LNCaP clone FGC (cell line): ENCODE measurements around the gene FUZ.

Experiments
- DNase-seq: peaks from one replicate; pipeline ENCODE4 v3.0.0-alpha.2; 2011; ENCODE audit warnings: low read depth
- H3K4me3 ChIP-seq: 2 replicates; pipeline ENCODE4 v1.5.1; 2011; ENCODE audit warnings: mild to moderate bottlenecking, low read depth, low read length, control low read depth
- TF ChIP-seq, protein P1 (sequence below): IDR thresholded peaks from 2 replicates; pipeline ENCODE4 v1.5.1; 2012; ENCODE audit warnings: mild to moderate bottlenecking; ENCODE audit not compliant: control insufficient read depth, insufficient read depth; ENCODE audit errors: extremely low read depth

The FUZ gene

DNA sequence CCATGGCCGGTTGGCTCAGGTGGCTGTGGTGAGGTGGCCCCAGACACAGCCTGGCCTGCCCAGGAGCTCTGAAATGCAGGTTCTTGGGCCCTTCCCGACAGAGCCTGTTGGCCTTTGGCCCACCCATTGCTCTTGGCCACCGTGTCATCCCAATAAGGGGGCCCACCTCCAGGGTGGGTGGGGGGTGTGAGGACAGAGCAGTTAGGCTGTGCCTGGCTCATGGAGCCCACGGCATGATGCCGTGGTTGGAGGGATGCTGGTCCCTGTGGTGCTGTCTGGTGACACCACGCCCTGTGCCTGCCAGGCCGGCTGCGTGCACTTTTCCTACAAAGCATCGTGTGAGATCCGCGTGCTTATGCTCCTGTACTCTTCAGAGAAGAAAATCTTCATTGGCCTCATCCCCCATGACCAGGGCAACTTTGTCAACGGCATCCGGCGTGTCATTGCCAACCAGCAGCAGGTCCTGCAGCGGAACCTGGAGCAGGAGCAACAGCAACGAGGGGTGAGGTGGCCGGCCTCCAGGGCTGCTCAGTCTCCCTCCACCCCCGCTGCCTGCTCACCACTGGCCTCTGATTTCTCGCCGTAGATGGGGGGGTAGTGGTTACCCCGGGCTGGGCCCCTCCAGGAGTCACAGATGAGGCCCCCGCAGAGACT is 46.7 kb upstream of the FUZ start:
- no peak overlapping the region for H3K4me3 ChIP-seq
- DNase-seq = no peak
- TF ChIP-seq, protein P1, sequence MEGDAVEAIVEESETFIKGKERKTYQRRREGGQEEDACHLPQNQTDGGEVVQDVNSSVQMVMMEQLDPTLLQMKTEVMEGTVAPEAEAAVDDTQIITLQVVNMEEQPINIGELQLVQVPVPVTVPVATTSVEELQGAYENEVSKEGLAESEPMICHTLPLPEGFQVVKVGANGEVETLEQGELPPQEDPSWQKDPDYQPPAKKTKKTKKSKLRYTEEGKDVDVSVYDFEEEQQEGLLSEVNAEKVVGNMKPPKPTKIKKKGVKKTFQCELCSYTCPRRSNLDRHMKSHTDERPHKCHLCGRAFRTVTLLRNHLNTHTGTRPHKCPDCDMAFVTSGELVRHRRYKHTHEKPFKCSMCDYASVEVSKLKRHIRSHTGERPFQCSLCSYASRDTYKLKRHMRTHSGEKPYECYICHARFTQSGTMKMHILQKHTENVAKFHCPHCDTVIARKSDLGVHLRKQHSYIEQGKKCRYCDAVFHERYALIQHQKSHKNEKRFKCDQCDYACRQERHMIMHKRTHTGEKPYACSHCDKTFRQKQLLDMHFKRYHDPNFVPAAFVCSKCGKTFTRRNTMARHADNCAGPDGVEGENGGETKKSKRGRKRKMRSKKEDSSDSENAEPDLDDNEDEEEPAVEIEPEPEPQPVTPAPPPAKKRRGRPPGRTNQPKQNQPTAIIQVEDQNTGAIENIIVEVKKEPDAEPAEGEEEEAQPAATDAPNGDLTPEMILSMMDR = no peak

DNA sequence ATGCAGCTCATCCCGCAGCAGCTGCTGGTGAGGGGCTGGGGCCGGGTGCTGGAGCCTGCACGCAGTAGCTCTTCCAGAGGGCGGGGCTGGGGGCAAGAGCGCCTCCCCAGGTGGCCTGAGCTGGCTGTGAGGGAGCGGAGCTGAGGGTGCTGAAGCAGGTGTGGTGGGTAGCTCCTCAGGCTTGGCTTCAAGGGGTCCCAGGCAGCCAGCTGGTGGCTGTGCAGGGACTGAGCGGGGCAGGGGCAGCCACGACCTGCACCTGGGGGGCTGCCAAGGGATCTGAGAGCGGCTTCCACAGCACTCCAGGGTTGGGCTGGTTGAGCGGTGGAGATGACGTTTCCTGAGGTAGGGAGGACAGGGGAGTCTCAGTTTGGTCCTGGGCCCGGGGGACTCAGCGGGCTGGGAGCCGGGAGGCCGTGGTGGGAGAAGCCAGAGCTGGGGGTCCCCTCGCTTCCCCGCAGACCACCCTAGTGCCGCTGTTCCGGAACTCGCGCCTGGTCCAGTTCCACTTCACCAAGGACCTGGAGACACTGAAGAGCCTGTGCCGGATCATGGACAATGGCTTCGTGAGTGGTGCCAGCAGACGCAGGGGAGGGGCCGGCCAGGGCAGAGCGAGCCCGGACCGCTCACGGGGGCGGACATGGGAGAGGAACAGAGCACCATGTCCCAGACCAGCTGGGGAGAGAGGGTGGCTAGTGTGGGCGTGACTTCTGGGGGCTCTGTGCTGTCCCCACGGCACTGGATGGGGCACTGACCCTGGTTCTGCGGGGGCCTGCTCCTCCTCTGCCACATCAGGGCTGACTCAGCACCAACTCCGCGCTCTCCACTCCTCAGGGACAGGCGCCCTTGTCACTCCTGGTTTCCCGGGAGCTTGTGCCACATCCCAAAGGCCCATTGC is 45.2 kb upstream of the FUZ start:
- no peak overlapping the region for H3K4me3 ChIP-seq
- TF ChIP-seq, protein P1 = no peak
- DNase-seq = no peak

DNA sequence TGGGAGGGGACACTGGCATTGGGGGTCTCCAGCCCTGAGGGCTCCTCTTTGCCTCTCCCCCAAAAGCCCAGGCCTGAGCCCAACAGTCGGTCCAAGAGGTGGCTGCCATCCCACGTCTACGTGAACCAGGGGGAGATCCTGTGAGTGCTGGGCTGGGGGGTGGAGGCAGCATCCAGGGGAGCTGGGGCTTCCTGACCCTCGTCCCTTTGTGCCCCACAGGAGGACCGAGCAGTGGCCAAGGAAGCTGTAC is 44.7 kb upstream of the FUZ start:
- TF ChIP-seq, protein P1 = no peak
- DNase-seq = no peak
- no peak overlapping the region for H3K4me3 ChIP-seq

DNA sequence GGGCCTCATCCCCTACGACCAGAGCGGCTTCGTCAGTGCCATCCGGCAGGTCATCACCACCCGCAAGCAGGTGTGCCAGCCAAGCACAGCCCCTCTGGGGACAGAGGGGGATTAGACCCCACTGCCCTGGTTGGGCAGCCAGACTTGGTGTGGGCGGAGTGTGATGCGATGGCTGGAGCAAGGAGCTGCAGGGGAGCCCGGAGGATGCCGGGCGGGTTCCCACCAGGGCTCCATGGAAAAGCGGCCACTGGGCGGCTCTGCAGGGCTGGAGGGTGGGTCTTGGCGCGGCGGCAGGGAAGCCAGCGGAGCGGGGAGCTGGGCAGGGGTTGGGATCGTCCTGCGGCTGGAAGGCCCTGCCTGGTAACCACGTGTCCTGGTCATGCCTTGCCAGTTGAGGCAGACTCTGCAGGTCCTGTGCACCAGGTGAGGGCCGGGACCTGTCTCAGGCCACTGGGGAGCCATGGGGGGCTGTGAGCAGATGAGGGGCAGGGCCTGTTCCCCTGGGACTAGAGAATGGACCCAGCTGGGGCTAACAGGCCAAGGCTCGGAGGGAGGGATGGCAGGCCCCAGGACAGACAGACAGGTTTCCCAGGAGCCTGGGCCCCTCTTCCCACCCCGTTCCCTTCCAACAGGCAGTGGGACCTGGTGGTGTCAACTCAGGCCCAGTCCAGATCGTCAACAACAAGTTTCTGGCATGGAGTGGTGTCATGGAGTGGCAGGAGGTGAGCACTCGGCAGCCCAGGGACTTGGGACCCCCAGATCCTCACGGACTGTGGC is 44.2 kb upstream of the FUZ start:
- no peak for DNase-seq
- TF ChIP-seq, protein P1 = no peak
- H3K4me3 ChIP-seq = no peak overlapping the region

DNA sequence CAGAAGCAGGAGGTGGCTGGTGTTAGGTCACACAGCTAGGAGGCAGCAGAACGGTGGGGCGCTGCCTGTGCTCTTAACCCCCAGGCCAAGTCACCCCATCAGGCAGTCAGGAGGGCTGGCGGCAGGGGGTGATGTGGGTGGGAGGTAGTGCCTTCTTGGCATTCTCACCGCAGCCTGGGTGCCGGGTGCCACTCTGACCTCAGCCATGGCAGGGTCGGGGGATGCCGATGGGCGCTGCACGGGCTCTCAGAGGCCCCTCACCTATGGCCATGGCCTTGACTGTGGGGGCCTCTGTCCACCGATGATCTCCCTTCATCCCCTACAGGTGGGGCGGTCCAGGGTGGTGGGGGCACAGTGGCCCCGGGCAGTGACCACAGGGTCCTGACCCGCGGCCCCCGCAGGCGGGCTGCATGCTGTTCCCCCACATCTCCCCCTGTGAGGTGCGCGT is 43.5 kb upstream of the FUZ start:
- no peak for DNase-seq
- H3K4me3 ChIP-seq = no peak overlapping the region
- TF ChIP-seq, protein P1 = no peak

DNA sequence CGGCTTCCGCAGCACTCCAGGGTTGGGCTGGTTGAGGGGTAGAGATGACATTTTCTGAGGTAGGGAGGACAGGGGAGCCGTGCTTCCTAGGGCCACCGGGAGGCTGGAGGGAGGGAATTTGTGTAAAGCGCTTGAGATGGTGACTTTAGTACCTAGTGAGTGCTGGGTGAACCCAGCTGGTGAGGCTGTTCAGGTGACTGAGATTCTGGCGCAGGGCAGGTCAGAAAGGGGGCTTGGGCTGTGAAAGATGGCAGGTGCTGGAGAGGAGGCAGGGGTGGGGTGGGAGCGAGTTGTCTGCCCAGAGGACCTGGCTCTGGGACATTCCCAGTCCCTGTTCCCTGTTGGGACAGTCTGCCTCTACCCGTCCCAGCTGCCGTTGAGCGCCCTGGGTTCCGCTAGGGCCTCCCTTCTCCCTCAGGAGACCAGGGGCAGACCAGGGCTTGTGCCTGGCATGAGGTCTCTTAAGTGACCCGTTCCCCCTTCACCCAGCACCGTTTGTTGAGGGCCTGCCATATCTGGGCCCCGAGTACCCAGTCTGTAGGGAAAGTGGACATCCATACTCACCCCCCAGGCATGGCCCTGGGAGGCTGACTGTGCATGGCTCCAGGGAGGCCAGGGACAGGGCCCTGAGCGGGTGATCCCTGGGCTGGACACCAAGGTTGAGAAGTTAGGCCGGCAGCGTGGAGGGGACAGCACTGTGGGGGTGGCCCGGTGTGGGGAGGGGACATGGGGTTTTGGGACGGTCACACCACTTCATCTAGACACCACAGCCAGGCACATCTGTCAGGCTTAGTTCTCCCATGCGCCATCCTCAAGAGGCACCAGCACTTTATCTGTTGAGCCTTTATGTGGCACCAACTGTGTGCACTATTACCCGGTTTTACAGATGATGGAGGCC is 42.8 kb upstream of the FUZ start:
- DNase-seq = no peak
- TF ChIP-seq, protein P1 = no peak
- no peak overlapping the region for H3K4me3 ChIP-seq
